Skin epidermis (tissue), 12 donors: ENCODE data around the gene ZDHHC4.
A peak's percentile ranks its signal among the peaks of the same experiment; 100 is the strongest.

Source experiments
- H3K27ac ChIP-seq, 21 experiments: fragments of 200-600 bp; sonication (generic) in 11 of 21; one replicate each; pipeline ENCODE4 v1.5.0; 2020; ENCODE audit warnings: mild to moderate bottlenecking in 3 of 21, inconsistent platforms in 2 of 21, moderate library complexity in 2 of 21
- H3K4me3 ChIP-seq, 7 experiments: fragments of 200-600 bp; sonication (generic) in 2 of 7; one replicate each; pipeline ENCODE4 v1.5.0; 2020; ENCODE audit warnings: inconsistent platforms in 2 of 7, mild to moderate bottlenecking in 2 of 7, moderate library complexity in 1 of 7

Gene ZDHHC4

DNA sequence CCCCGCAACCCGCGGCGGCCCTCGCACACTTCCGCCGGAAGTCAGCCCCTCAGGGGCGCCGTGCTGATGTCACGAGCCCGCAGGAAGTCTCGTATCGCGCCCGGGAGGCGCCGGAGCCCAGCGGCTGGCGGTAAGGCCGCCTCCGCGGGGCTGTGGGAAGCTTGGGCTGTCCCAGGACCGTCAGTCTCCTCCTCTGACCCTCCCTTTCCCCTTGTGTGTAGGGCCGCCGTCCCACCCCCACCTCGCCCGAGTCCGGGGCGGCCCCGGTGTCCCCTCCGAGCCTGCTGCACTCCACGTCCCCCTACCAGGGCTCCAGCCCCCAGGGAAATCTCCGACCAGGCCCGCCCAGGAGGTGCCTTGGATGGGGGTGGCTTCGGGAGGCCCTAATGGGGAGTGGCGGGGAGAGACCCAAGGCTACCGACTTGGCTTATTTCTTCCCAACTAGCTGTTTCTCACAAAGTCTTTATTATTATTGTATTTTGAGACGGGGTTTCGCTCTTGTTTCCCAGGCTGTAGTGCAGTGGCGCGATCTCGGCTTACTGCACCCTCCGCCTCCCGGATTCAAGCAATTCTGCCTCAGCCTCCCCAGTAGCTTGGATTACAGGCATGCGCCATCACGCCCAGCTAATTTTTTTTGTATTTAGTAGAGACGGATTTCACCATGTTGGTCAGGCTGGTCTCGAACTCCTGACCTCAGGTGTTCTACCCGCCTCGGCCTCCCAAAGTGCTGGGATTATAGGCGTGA, at the start of gene ZDHHC4:
Gene ZDHHC4 (plus strand): TSS at position 86 of the 745 bp plus-strand sequence. CDS start 3,108 bp downstream, outside the sequence.
- H3K4me3 ChIP-seq, result peak within 1 kb of the TSS; percentile 50 to 72 (median 61)
- H3K27ac ChIP-seq, result peak within 1 kb of the TSS; percentile 60 to 97 (median 90)

DNA sequence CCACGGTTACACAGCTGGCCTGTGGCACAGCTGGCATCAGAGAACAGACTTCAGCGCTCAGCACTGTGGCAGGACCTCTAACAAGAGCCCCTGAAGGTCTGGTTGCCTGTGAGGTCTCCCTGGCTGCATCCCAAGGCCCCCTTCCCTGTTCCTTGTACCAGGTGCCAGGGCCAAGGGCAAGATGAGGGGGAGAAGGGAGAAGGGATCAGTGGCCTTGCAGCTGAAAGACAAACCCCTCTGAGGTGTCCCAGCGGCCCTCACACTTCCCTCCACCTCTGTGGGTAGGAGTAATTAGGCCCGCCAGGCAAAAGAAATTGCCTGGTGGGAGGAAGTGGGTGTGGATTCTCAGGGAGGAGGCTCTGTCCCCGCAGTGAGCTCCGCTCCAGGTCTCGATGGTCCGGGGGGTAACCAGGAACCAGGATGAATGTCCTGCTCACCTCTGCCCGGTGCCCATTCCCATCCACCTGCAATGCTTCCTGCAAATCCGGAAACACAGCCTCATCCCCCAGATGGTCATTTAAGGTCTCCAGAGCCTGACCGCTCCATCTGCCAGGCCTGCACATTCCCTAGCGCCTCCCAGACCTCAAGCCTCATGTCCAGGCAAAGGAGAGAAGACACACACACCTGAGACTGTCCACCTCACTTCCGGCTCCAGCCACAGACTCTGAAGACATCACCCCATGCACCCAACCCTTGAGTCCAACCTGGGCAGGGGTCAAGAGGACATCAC, 48.7 kb upstream of the ZDHHC4 start:
- Histone ChIP-seq H3K27ac (no peak overlapping the region), H3K4me3 (no peak overlapping the region)

DNA sequence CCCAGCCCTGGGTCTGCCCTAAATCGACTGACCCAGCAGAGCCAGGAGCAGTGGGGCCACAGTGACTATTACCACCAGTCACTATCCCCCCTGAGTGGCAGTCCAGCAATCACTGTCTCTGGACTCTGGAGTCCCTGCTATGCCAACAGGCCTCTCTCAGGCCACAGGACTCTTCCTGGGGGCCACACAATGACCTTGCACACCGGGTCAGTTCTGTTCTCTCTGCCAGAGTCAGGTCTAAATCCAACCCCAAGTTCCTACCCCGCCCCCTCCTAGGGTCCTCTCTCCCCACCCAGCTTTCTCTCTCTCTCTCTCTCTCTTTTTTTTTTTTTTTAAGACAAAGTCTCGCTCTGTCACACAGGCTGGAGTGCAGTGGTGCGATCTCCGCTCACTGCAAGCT, 47.6 kb upstream of the ZDHHC4 start:
- no peak overlapping the region for H3K4me3 ChIP-seq

DNA sequence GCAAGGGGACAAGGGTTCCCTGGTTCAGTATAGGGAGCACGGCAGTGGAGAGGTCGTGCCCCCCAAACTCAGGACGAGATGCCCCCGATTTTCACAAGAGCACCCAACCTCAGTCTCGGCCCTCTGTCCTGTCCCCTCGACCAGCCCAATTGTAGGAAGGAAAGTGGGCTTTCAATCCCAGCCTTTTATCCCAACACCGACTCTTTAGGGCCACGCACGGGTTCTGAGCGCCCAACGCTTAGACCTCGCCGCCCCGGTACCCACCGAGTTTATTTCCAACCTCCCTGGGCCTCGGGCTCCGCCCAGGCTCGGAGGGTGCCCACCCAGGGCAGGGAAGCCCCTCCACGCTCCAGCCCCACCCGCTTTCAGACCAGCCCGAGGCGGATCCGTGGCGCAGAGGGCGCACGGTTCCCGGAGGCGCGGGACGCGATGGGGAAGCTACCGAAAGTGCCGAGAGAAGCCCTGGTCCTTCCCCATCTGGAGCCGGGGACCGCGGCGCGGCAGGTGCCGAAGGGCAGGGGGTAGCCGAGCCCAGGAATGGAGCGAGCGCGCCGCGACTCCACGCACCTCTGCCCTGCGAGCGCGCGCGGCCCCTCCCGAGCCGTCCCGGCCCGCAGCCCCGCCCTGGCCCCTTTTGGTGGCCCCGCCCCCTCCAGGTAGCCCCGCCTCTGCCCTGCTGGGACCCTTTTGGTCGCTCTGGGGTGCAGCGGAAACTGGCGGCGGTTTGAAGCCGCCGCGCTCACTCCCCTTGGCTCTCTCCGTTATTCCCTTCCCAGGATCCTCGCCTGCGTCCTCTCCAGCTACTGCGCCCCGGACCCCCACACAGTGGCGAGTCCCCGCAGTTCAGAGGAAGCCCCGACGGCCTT, 46.4 kb upstream of the ZDHHC4 start:
- Histone ChIP-seq H3K4me3 (peak overlapping the region; percentile 16 to 46 (median 19)), H3K27ac (no peak overlapping the region)

More for the DNA sequence above, 47.6 kb upstream of the ZDHHC4 start:
- no peak overlapping the region for H3K27ac ChIP-seq

DNA sequence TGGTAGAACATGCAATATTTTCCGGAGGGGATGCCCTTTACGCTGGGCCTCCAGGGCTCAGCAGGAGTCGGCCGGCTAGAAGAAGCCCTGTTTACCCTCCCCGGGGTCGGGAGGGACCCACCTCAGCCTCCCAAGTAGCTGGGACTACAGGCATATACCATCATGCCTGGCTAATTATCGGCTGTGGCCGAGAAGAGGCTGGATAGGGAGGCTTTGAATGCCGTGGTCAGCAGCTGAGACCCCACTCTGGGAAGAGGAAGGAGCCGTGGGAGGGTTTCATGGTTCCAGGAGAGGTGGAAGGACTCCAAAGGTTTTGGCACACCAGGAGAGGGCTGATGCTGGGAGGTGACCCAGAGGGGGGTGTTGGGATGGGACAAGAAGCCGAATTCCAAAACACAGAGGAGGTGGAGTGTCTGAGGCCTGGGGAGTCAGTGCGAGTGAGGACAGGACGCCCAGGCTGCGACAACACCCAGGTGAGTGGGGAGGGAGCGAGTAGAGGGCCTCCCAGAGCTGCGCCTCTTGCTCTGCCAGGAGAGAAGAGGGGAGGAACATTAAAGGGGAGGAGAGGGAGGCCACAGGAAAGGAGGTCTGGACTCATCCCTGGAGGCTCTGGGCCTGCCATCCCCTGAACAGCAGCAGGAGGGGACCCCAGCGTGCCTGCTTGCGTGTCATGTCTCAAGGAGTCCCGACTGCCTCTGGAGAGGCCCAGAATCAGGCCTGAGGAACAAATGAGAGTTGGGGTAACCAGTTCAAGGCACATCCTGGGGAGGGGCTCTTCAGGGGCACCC, 45.6 kb upstream of the ZDHHC4 start:
- Histone ChIP-seq H3K27ac (no peak overlapping the region), H3K4me3 (peak overlapping the region in 1 of 7 experiments; percentile 31)

DNA sequence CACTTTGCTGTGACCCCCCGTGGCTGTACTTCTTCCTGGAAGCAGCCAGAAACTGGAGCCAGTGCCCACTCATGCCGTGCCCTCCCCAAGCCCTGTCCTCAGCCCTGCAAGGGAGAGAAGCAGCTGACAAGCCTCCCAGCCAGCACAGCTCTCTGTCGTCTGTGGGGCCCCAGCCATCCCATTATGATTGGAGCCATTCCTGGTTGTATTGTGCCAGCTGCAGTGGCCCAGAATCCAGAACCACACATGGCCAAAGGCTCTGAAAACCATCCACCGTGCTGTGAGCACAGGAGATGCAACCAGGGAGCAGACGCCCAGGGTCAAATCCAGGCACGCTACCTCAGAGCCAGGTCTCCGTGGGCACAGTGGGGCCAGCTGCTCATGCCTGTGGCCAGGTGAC, 44.7 kb upstream of the ZDHHC4 start:
- Histone ChIP-seq H3K4me3 (no peak overlapping the region), H3K27ac (no peak overlapping the region)

DNA sequence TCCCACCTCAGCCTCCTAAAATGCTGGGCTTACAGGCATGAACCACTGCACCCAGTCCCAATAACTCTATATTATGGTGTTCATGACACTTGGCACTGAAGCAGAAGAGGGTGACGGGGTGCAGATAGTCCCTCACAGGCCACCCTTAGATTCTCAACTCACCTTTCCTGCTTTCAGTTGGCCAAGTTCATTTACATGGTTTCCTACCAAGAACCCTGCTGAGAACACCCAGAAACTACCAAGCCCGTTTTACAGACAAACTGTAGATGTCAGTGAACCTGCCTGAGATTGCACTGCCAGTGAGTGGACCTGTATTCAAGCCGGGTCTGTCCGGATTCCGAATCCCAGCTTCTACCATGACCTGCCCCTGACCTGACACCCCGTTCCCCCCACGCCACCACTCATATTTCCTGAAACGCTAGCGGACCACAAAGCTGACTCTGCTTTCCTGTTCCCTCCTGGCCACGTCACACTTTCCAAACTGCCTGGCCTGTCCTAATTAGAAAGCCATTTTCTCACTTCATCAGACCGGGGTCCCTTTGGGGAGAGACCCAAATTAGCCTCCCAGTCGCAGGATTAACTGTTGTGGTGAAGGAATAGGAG, 43.3 kb upstream of the ZDHHC4 start:
- Histone ChIP-seq H3K27ac (no peak overlapping the region), H3K4me3 (no peak overlapping the region)

DNA sequence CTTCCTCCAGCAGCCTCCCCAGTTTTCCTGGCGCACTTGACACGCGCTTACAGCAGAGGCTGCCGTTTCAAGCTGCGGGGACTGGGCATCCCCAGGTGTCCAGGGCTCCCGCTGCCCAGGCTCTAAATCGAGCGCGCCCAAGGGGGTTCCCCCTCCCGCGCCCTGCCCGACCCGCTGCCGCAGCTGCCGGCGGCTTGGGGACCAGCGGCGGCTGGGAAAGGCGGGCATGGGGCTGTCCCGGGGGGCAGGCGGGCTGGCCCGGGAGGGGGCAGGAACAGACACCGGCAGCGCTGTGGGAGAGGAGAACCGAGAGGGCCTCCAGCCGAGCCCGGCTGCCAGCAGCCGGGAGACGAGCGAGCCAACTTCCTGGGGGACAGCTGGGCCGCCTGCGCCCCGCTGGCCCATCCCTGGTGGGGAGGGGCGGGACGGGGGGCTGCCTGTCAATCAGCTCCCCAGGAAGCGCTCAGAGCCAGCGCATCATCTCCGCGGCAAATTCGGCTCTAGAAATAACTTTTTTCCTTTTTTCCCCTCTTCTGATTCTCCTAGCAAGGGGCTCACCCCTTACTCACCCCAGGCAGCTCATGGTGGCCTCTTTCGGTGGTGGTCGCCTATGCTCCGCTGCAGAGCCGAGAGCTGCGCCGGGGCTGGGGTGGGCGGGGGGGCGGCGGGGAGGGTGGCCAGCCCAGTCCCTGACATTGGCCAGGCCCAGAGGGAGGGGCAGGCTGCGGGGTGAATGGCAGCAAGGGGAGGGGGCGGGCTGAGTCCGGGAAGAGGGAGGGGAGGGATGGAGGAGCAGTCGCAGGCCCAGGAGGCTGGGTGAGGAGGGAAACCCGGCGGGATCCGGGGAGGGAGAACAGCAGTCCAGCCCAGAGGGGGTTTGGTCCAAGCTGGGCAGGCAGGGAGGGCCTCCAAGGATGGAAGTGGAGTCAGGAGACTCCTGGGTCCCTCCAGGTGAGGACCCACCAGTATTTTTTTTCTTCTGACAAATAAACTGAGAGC, 40.7 kb upstream of the ZDHHC4 start:
- Histone ChIP-seq H3K4me3 (peak overlapping the region in 4 of 7 experiments; percentile 10 to 23 (median 14)), H3K27ac (no peak overlapping the region)

DNA sequence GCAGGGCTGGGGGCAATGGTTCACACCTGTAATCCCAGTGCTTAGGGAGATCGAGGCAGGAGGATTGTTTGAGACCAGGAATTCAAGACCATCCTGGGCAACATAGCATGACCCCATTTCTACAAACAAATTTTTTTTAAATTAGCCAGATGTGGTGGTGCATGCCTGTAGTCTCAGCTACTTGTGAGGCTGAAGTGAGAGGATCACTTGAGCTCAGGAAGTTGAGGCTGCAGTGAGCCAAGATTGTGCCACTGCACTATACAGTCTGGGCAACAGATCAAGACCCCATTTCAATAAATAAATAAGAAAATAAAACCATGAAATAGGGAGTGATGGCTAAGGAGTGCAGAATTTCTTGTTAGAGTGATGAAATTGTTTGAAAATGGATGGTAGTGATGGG, 34.9 kb upstream of the ZDHHC4 start:
- Histone ChIP-seq H3K27ac (no peak overlapping the region), H3K4me3 (no peak overlapping the region)

DNA sequence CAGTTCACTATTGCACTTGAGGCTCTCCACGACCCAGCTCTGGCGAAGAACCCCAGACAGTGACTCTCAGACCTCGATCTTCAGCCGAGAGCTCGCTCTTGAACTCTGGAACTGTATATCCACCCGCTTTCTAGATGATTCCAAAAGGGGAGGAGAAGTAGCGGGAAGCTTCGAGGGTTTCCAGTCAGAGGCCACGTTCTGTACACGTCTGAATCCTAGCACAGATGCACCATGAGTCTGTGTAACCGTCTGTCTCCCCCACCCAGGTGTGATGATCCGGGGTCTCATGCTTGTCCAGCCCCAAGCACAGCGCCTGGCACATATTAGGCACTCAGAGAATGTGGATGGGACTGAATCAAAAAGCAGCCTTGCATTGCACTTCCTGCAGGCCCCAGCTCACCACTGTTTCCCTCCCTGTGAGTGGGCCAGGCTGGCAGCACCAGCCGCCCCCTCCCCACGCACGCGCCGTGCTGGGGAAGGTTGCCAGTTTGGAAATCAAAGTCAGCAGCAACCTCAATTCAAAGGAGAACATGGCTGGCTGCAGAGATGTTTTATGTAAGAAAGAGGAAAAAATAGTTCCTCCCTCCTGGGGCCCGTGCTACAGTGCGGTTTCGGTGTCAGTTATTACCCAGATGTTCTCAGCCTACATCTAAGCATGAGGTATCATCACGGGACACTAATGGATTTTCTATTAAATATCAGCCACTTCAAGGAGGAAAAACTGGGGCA, 31.7 kb upstream of the ZDHHC4 start:
- Histone ChIP-seq H3K4me3 (no peak overlapping the region), H3K27ac (no peak overlapping the region)

DNA sequence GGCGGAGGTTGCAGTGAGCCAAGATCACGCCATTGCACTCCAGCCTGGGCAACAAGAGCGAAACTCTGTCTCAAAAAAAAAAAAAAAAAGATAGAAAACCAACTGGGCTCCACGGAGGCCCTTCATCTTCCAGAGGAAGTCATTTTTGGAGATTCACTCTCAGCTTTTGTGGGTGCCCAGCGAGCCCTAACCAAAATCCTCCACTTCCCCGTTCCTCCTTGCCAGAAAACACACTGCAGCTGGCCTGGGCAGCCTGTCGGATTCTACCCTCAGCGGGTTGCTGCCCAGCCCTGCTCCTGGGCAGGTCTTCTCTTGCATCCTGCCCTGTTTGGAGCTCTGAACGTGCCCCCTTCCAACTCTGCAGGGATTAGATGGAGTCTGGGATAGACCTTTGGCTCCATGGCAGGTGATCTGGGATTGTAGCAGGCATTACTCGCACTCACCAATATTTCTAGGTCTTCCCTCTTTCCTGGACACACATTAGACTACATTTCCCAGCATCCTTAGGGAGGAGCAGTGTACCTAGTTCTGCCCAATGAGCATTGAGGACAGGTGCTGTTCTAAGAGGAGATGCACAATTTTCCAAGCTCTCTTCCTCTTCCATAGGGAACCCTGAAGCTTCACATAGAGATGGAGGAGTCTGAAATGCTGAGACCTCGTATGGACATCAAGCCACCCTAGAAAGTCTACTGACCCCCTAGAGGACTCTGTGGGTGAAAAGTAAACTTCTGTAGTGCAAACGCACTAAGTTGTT, 30.6 kb upstream of the ZDHHC4 start:
- Histone ChIP-seq H3K27ac (no peak overlapping the region), H3K4me3 (no peak overlapping the region)

DNA sequence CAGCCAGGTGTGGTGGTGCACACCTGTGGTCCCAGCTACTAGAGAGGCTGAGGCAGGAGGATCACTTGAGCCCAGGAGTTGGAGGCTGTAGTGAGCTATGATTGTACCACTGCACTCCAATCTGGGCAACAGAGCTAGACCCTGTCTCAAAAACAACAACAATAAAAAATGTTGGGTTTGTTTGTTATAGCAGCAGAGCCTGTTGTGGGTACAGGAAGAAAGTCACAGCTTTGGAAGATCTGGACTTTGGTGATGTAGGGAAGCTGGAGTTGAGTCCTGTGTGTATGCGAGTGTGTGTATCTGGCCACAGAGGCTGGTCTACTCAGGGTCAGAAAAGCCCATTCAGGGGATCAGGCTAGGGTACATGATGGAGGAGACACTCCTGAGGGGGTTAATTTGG, 29.9 kb upstream of the ZDHHC4 start:
- Histone ChIP-seq H3K27ac (no peak overlapping the region), H3K4me3 (no peak overlapping the region)

DNA sequence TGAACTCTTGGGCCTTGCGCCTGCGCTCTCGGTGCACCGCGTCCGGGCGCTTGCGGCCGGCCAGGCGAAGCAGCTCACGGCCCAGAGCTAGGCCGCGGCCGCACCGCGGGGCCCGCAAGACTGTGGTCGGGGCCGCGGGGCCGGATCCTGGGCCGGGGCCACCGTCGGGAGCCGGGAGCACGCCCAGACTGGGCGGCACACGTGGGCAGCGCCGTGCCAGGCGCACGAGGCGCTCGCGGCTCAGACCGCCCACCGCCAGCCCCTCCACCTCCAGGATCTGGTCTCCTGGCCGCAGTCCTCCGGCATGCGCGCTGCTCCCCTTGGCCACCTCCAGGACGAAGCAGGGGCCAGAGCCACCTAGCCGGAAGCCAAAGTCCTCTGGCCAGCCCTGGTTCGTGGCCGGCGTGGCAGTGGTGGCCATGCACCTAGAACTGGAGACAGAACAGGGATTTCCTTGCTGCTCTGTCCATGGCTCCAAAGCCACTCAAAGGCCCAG, 26.2 kb upstream of the ZDHHC4 start, which contains the start of gene GRID2IP:
Gene GRID2IP (minus strand): TSS at position 446 of the 496 bp plus-strand sequence. CDS start 25 bp downstream, at position 421.
- H3K27ac ChIP-seq, result no peak within 1 kb of the TSS
- H3K4me3 ChIP-seq, result no peak within 1 kb of the TSS

DNA sequence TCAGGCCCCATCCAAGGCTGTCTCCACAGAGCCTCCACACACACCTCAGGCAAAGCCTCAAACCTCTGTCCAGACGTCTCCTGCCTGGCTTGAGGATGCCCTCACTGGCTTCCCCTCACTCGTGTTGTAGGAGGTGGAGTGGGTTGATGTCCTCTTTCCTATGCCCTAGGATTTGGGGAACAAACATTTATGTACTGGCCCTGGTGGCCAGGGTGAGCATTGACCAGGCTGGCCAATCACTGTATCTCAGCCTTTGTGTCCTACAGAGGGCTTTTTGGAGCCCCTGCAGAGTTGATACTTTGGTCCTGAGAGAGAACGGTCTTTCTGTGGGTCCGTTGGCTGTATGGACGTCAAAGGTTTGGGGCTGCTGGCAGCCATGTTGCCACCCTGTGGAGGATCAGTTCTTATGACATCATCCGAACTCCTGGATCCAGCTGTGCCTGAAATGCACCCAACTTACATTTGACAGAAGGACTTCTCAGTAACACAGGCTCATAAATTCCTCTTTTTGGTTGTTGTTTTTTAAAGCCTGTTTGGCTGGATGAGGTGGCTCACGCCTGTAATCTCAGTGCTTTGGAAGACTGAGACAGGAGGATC, 23.7 kb upstream of the ZDHHC4 start:
- H3K27ac ChIP-seq, result no peak overlapping the region
- H3K4me3 ChIP-seq, result no peak overlapping the region

DNA sequence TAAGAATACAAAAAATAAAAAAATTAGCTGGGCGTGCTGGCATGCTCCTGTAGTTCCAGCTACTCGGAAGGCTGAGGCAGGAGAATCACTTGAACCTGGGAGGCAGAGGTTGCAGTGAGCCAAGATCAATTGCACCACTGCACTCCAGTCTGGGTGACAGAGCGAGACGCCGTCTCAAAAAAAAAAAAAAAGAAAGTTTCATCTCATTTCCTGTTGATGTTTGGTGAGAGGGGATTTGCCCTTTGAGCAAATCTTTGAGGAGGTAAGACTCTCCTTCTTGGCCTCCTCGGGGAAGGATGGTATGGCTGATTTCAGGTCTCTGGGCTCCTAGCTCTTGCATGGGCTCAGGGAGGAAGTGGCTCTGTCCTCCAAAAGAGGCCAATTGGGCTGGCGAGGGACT, 22.4 kb upstream of the ZDHHC4 start:
- H3K27ac ChIP-seq, result no peak overlapping the region
- no peak overlapping the region for H3K4me3 ChIP-seq

DNA sequence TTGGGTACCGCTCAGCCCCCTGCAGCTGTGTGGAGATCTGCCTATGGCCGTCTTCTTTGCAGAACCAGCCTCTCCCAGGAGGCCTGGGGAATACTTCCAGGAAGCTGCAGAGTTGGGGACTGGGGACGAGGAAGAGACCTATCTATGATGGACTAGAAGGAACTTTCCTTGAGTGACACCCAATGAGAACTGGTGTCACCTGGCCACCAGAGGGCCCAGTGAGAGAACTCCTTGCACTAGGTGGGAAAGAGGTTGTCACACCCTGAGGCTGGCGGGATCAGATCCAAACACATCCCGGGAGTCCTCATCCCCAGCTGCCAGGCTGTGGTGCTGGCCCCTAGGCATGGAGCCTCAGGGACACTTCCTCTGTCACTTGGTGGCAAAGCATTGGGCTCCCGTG, 21.1 kb upstream of the ZDHHC4 start:
- Histone ChIP-seq H3K27ac (no peak overlapping the region), H3K4me3 (no peak overlapping the region)
